Loucy (cell line): ENCODE results near the gene NUAK2.

Experiments
- H2AFZ ChIP-seq: fragments of 200-600 bp; sonication (generic); 2 replicates; pipeline ENCODE4 v1.6.0; 2016; ENCODE audit warnings: antibody characterized with exemption, mild to moderate bottlenecking, low read length, moderate library complexity
- H3F3A ChIP-seq: fragments of 200-600 bp; 2 replicates; pipeline ENCODE4 v1.6.0; 2016; ENCODE audit warnings: antibody characterized with exemption, low read depth, mild to moderate bottlenecking
- H3K27me3 ChIP-seq: fragments of 200-600 bp; sonication (generic); 2 replicates; pipeline ENCODE4 v1.6.1; 2014; ENCODE audit warnings: low read length, mild to moderate bottlenecking; ENCODE audit not compliant: insufficient read depth, poor library complexity, severe bottlenecking
- H3K36me3 ChIP-seq: fragments of 200-600 bp; sonication (generic); 2 replicates; pipeline ENCODE4 v1.6.1; 2016; ENCODE audit warnings: low read length; ENCODE audit not compliant: insufficient read depth
- H3K4me1 ChIP-seq: fragments of 200-600 bp; sonication (generic); 2 replicates; pipeline ENCODE4 v1.5.1; 2014; ENCODE audit warnings: low read length, mild to moderate bottlenecking; ENCODE audit not compliant: insufficient read depth, poor library complexity, severe bottlenecking
- H3K4me2 ChIP-seq: fragments of 200-600 bp; sonication (generic); 2 replicates; pipeline ENCODE4 v1.6.0; 2014; ENCODE audit warnings: antibody characterized with exemption, low read length, low read depth, mild to moderate bottlenecking; ENCODE audit not compliant: poor library complexity, severe bottlenecking
- H3K4me3 ChIP-seq: fragments of 200-600 bp; sonication (generic); 2 replicates; pipeline ENCODE4 v1.5.1; 2014; ENCODE audit warnings: low read length, mild to moderate bottlenecking, mixed read lengths; ENCODE audit not compliant: poor library complexity, severe bottlenecking
- H3K79me2 ChIP-seq: fragments of 200-600 bp; sonication (generic); 2 replicates; pipeline ENCODE4 v1.6.1; 2014; ENCODE audit warnings: low read length; ENCODE audit not compliant: insufficient read depth
- H3K9ac ChIP-seq: fragments of 200-600 bp; sonication (generic); 2 replicates; pipeline ENCODE4 v1.6.0; 2014; ENCODE audit warnings: mild to moderate bottlenecking, low read depth, low read length, moderate library complexity; ENCODE audit not compliant: poor library complexity, severe bottlenecking
- H3K9me2 ChIP-seq: fragments of 200-600 bp; sonication (generic); replicated peaks from 2 replicates; pipeline ENCODE4 v1.6.1; 2016; ENCODE audit warnings: low read depth, low read length, mixed read lengths
- H3K9me3 ChIP-seq: fragments of 200-600 bp; sonication (generic); 2 replicates; pipeline ENCODE4 v1.6.1; 2014; ENCODE audit warnings: mild to moderate bottlenecking, antibody characterized with exemption, low read length, low read depth; ENCODE audit not compliant: insufficient read depth
- H4K20me1 ChIP-seq: fragments of 200-600 bp; sonication (generic); 2 replicates; pipeline ENCODE4 v1.6.0; 2014; ENCODE audit warnings: antibody characterized with exemption, low read length, mild to moderate bottlenecking; ENCODE audit not compliant: insufficient read depth, poor library complexity, severe bottlenecking
- CTCF ChIP-seq: fragments of 200-600 bp; sonication (generic); conservative IDR thresholded peaks from 2 replicates; pipeline ENCODE4 v1.5.1; 2014; ENCODE audit warnings: mild to moderate bottlenecking, antibody characterized with exemption, low read length
- EZH2phosphoT487 ChIP-seq: fragments of 200-600 bp; IDR thresholded peaks from 2 replicates; pipeline ENCODE4 v1.6.1; 2018; ENCODE audit warnings: antibody characterized with exemption, mild to moderate bottlenecking, moderate library complexity, borderline replicate concordance

The NUAK2 gene

GRCh38 chr1:205275133-205275532 is 46.4 kb downstream of the NUAK2 start:
- no peaks in the 10 kb centered on the region for H3K79me2 ChIP-seq
- no peaks in the 10 kb centered on the region for H3F3A ChIP-seq
- no peak overlapping the region for H2AFZ ChIP-seq
- no peaks in the 10 kb centered on the region for H3K36me3 ChIP-seq
- no peak overlapping the region for H3K4me3 ChIP-seq
- no peaks in the 10 kb centered on the region for H3K9me3 ChIP-seq
- H3K4me2 ChIP-seq = no peak overlapping the region
- H3K9ac ChIP-seq = no peak overlapping the region
- H3K27me3 ChIP-seq = no peaks in the 10 kb centered on the region
- no peak for TF ChIP-seq EZH2phosphoT487
- TF ChIP-seq CTCF = no peak
- H3K9me2 ChIP-seq = no peaks in the 10 kb centered on the region
- no peaks in the 10 kb centered on the region for H3K4me1 ChIP-seq
- H4K20me1 ChIP-seq = no peaks in the 10 kb centered on the region

GRCh38 chr1:205274041-205274691 is 47.4 kb downstream of the NUAK2 start:
- Histone ChIP-seq H3K27me3 (no peaks in the 10 kb centered on the region), H3K4me3 (no peak overlapping the region), H3K36me3 (no peaks in the 10 kb centered on the region), H3K4me1 (no peaks in the 10 kb centered on the region), H2AFZ (no peak overlapping the region), H3K9ac (no peak overlapping the region), H4K20me1 (no peaks in the 10 kb centered on the region), H3F3A (no peaks in the 10 kb centered on the region), H3K79me2 (no peaks in the 10 kb centered on the region), H3K4me2 (no peak overlapping the region), H3K9me3 (no peaks in the 10 kb centered on the region), H3K9me2 (no peaks in the 10 kb centered on the region)
- TF ChIP-seq EZH2phosphoT487 = no peak

GRCh38 chr1:205273551-205273982 is 48.0 kb downstream of the NUAK2 start:
- no peak overlapping the region for H2AFZ ChIP-seq
- no peak overlapping the region for H3K9ac ChIP-seq
- H3K27me3 ChIP-seq = no peaks in the 10 kb centered on the region
- no peaks in the 10 kb centered on the region for H3F3A ChIP-seq
- H3K4me2 ChIP-seq = no peak overlapping the region
- H3K4me3 ChIP-seq = no peak overlapping the region
- H3K36me3 ChIP-seq = no peaks in the 10 kb centered on the region
- no peaks in the 10 kb centered on the region for H3K4me1 ChIP-seq
- H3K79me2 ChIP-seq = no peaks in the 10 kb centered on the region
- no peaks in the 10 kb centered on the region for H3K9me2 ChIP-seq
- TF ChIP-seq EZH2phosphoT487 = no peak
- peak; percentile 99 for TF ChIP-seq CTCF
- H3K9me3 ChIP-seq = no peaks in the 10 kb centered on the region
- no peaks in the 10 kb centered on the region for H4K20me1 ChIP-seq

GRCh38 chr1:205272536-205272935 is 49.0 kb downstream of the NUAK2 start:
- Histone ChIP-seq H2AFZ (no peak overlapping the region), H3K4me2 (no peak overlapping the region), H3K4me3 (no peak overlapping the region), H4K20me1 (no peaks in the 10 kb centered on the region), H3K9me3 (no peaks in the 10 kb centered on the region), H3K9me2 (no peaks in the 10 kb centered on the region), H3K36me3 (no peaks in the 10 kb centered on the region), H3K79me2 (no peaks in the 10 kb centered on the region), H3F3A (no peaks in the 10 kb centered on the region), H3K9ac (no peak overlapping the region), H3K27me3 (no peaks in the 10 kb centered on the region), H3K4me1 (peaks cover 5% of the 10 kb centered on the region)
- TF ChIP-seq CTCF (no peak), EZH2phosphoT487 (no peak)
